Measurements from ENCODE around the gene FUCA1. TPM values are rescaled to one million over a fixed set of nuclear protein-coding genes. Genes with fewer than 3 reads are reported as not detected.

The FUCA1 gene
- total and polyA plus RNA-seq, 2 of the 8 experiments (the other 6 are each of a cell fraction or from before 2014, with no cell fraction given), result 5.9 to 6.4 TPM

GRCh38 chr1:23895993-23896392 is 27.9 kb upstream of the FUCA1 start (continued):
- TF ChIP-seq CHD7 (IDR thresholded peaks at IDR 0.05; ENCODE audit: insufficient replicate concordance, low read length), result no peak
- TF ChIP-seq FOSL1 (IDR thresholded peaks at IDR 0.05; ENCODE audit: insufficient read depth, low read depth, low read length), result no peak
- TF ChIP-seq USF2 (IDR thresholded peaks at IDR 0.05; ENCODE audit: low read length), result no peak
- no peak for TF ChIP-seq TAF7 (optimal IDR thresholded peaks at IDR 0.05; ENCODE audit: borderline replicate concordance, low read depth, low read length)
- TF ChIP-seq SUZ12 (IDR thresholded peaks at IDR 0.05; ENCODE audit: low read length), result no peak
- no peak for TF ChIP-seq RBBP5 (IDR thresholded peaks at IDR 0.05; ENCODE audit: borderline replicate concordance, low read depth, low read length)
- TF ChIP-seq RAD21 (IDR thresholded peaks at IDR 0.05 in 1 of 2, conservative IDR thresholded peaks at IDR 0.05 in 1 of 2; ENCODE audit: low read depth in 2 of 2, low read length in 2 of 2), result no peak
- no peak for TF ChIP-seq SAP30 (IDR thresholded peaks at IDR 0.05; ENCODE audit: insufficient read depth, insufficient replicate concordance, low read length)
- no peak for TF ChIP-seq SIRT6 (IDR thresholded peaks at IDR 0.05; ENCODE audit: low read length)
- no peak for TF ChIP-seq SP2 (IDR thresholded peaks at IDR 0.05; ENCODE audit: low read length)

All from H1 (cell line).